Measurements from ENCODE around the gene CFL1. TPM values are rescaled to one million over a fixed set of nuclear protein-coding genes. Genes with fewer than 3 reads are reported as not detected.

CFL1 gene
- total and polyA plus RNA-seq, 2 of the 4 experiments (the other 2 are of a cell fraction) = 960 to 2,231 TPM

GRCh38 chr11:65883786-65884715 lies 26.1 kb upstream of the CFL1 start:
- H4K20me1 ChIP-seq (ENCODE audit: insufficient read depth, low read length) = peaks cover 21% of the 10 kb centered on the region
- no peak overlapping the region for H3K4me3 ChIP-seq (ENCODE audit: insufficient read depth, low read depth, low read length)
- H3K79me1 ChIP-seq (ENCODE audit: low read depth in 1 of 2, low read length in 2 of 2) = peaks cover 9 to 52% of the 10 kb centered on the region in 2 experiments
- no peak overlapping the region for H3K4me2 ChIP-seq (ENCODE audit: low read depth, low read length)
- peak overlapping the region; percentile 67 for H2AFZ ChIP-seq (replicated peaks; ENCODE audit: low read length, poor library complexity)
- peaks cover 2% of the 10 kb centered on the region for H3K4me1 ChIP-seq (ENCODE audit: control insufficient read depth, insufficient read depth, low read length)
- H3K56ac ChIP-seq (ENCODE audit: extremely low read depth, insufficient read depth, low read length) = no peak overlapping the region
- H3K9ac ChIP-seq (ENCODE audit: low read depth, low read length) = no peak overlapping the region
- in situ Hi-C loops (cut with MboI; ENCODE audit: low sequenced_read_pairs) (loop anchor here (5.0 kb wide), 1 partner anchor 103 kb away; no protein-coding TSS in a partner anchor), dilution Hi-C loops (cut with HindIII; ENCODE audit: low sequenced_read_pairs, unreplicated experiment) (no loop called here), intact Hi-C loops (cut with micrococcal nuclease) (loop anchor here (1.0 kb wide), 1 partner anchor 105 kb away; no protein-coding TSS in a partner anchor)
- no peak overlapping the region for H3K23ac ChIP-seq (ENCODE audit: low read depth, low read length)
- H2AK5ac ChIP-seq (ENCODE audit: low read depth, low read length) = 0 out of 2 replicates have a peak overlapping the region, but pooled peaks have one; percentile 73
- peak overlapping the region; percentile 53; the same call in 1 of the 2 replicates for H3K4ac ChIP-seq (ENCODE audit: low read depth, low read length)
- no peak overlapping the region for H3K18ac ChIP-seq (ENCODE audit: low read depth, low read length)
- H3K36me3 ChIP-seq (ENCODE audit: control insufficient read depth, insufficient read depth, low read length) = peaks cover 40% of the 10 kb centered on the region
- no peak overlapping the region for H2BK15ac ChIP-seq (ENCODE audit: low read depth, low read length)
- no peak overlapping the region for H4K8ac ChIP-seq (ENCODE audit: low read depth in 2 of 2, low read length in 2 of 2)
- no peak overlapping the region for H2BK5ac ChIP-seq (ENCODE audit: low read depth, low read length, poor library complexity, severe bottlenecking)
- H2BK120ac ChIP-seq (ENCODE audit: low read depth, low read length) = no peak overlapping the region
- ChIA-PET CTCF (interaction anchor here (0.6 to 1.5 kb wide), 11 partner anchors 11 to 651 kb away, joined by 3 to 14 read pairs (median 5); partner anchors contain the start of genes EFEMP2 and MUS81), POLR2A (ENCODE audit: unreplicated experiment) (no interaction called here)
- no peaks in the 10 kb centered on the region for H3K9me3 ChIP-seq (ENCODE audit: control insufficient read depth, insufficient read depth, low read length)
- H3K9me1 ChIP-seq (ENCODE audit: insufficient read depth, low read length) = peaks cover 6% of the 10 kb centered on the region
- H3K14ac ChIP-seq (replicated peaks; ENCODE audit: low read depth, low read length) = no peak overlapping the region
- no peak overlapping the region; the same call in 1 of the 2 replicates for H3K27ac ChIP-seq (ENCODE audit: insufficient read depth, low read length)
- ATAC-seq (ENCODE audit: low read depth) (no peak), DNase-seq (no peak)
- peak overlapping the region; percentile 95 for H2AK9ac ChIP-seq (replicated peaks; ENCODE audit: low read depth, low read length, poor library complexity)
- 88% methylated on average over 11 of the region's 28 CpGs; no CpG with 5 or more reads in 1 of the 2 experiments for WGBS, 2 experiments (ENCODE audit: extremely low coverage in 2 of 2, insufficient read length in 1 of 2)
- TF ChIP-seq MAZ (IDR thresholded peaks at IDR 0.05; ENCODE audit: borderline replicate concordance, low read depth, low read length) (no peak), POLR2A (IDR thresholded peaks at IDR 0.05; ENCODE audit: low read depth, low read length) (no peak), MXI1 (IDR thresholded peaks at IDR 0.05; ENCODE audit: borderline replicate concordance, low read depth, low read length) (no peak), CHD1 (IDR thresholded peaks at IDR 0.05; ENCODE audit: low read depth, low read length) (no peak), SMC3 (IDR thresholded peaks at IDR 0.05; ENCODE audit: low read depth, low read length) (no peak), ELK1 (IDR thresholded peaks at IDR 0.05; ENCODE audit: borderline replicate concordance, low read depth, low read length) (no peak), BHLHE40 (IDR thresholded peaks at IDR 0.05; ENCODE audit: low read depth, low read length) (no peak), CEBPB (IDR thresholded peaks at IDR 0.05; ENCODE audit: low read depth, low read length) (no peak), FOS (IDR thresholded peaks at IDR 0.05; ENCODE audit: low read depth, low read length) (no peak), RAD21 (IDR thresholded peaks at IDR 0.05; ENCODE audit: low read length) (no peak), RCOR1 (IDR thresholded peaks at IDR 0.05; ENCODE audit: insufficient replicate concordance, low read length) (no peak)
- TF ChIP-seq, protein P1, sequence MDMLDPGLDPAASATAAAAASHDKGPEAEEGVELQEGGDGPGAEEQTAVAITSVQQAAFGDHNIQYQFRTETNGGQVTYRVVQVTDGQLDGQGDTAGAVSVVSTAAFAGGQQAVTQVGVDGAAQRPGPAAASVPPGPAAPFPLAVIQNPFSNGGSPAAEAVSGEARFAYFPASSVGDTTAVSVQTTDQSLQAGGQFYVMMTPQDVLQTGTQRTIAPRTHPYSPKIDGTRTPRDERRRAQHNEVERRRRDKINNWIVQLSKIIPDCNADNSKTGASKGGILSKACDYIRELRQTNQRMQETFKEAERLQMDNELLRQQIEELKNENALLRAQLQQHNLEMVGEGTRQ (IDR thresholded peaks at IDR 0.05; ENCODE audit: low read depth, low read length) = no peak
- H2BK20ac ChIP-seq (ENCODE audit: low read depth, low read length) = no peak overlapping the region
- no peaks in the 10 kb centered on the region for H3K27me3 ChIP-seq (ENCODE audit: control insufficient read depth, insufficient read depth, low read length)
- BruUV-seq (replicated peaks) = no TSS peak
- H4K5ac ChIP-seq (ENCODE audit: low read depth, low read length) = no peak overlapping the region
- H4K91ac ChIP-seq (ENCODE audit: insufficient read depth, low read depth, low read length) = no peak overlapping the region
